ENCODE data around the gene FHL1. TPM values are rescaled to one million over a fixed set of nuclear protein-coding genes. Genes with fewer than 3 reads are reported as not detected.
"Not testable (repeated sequence)": the region's sequence is repeated elsewhere in the genome, so short reads cannot be mapped to it uniquely, and the experiment has no call there.

FHL1 gene
- total RNA-seq (2014; rRNA removed; shearing (Covaris generic); ENCODE audit: low replicate concordance), result 72.9 and 95.8 TPM in 2 replicates

GRCh38 chrX:136147315-136147901 lies at the start of gene FHL1:
Gene FHL1, plus strand, starts transcription at chrX:136147533.
- in situ Hi-C loops (cut with HindIII; ENCODE audit: low pct_unique_long_range_greater_than_20kb, low sequenced_read_pairs), result no loop called here
- peak; percentile 28 for DNase-seq (ENCODE audit: low read depth)

- DNase-seq (ENCODE audit: low read depth), result no peak
- in situ Hi-C loops (cut with HindIII; ENCODE audit: low pct_unique_long_range_greater_than_20kb, low sequenced_read_pairs), result no loop called here
These were observed 49.2 kb upstream of the FHL1 start for GRCh38 chrX:136097871-136098805.

GRCh38 chrX:136104936-136105335 lies 42.4 kb upstream of the FHL1 start:
- DNase-seq (ENCODE audit: low read depth), result no peak
- in situ Hi-C loops (cut with HindIII; ENCODE audit: low pct_unique_long_range_greater_than_20kb, low sequenced_read_pairs), result no loop called here

GRCh38 chrX:136106920-136107528 lies 40.3 kb upstream of the FHL1 start:
- in situ Hi-C loops (cut with HindIII; ENCODE audit: low pct_unique_long_range_greater_than_20kb, low sequenced_read_pairs), result no loop called here
- no peak for DNase-seq (ENCODE audit: low read depth)

GRCh38 chrX:136108905-136109304 lies 38.4 kb upstream of the FHL1 start:
- DNase-seq (ENCODE audit: low read depth); in situ Hi-C loops (cut with HindIII; ENCODE audit: low pct_unique_long_range_greater_than_20kb, low sequenced_read_pairs): not testable (repeated sequence)

GRCh38 chrX:136112286-136112685 lies 35.0 kb upstream of the FHL1 start:
- in situ Hi-C loops (cut with HindIII; ENCODE audit: low pct_unique_long_range_greater_than_20kb, low sequenced_read_pairs), result no loop called here
- no peak for DNase-seq (ENCODE audit: low read depth)

GRCh38 chrX:136112778-136113177 lies 34.6 kb upstream of the FHL1 start:
- no peak for DNase-seq (ENCODE audit: low read depth)
- in situ Hi-C loops (cut with HindIII; ENCODE audit: low pct_unique_long_range_greater_than_20kb, low sequenced_read_pairs), result no loop called here

GRCh38 chrX:136115126-136115903 lies 32.0 kb upstream of the FHL1 start:
- no peak for DNase-seq (ENCODE audit: low read depth)
- in situ Hi-C loops (cut with HindIII; ENCODE audit: low pct_unique_long_range_greater_than_20kb, low sequenced_read_pairs), result no loop called here

GRCh38 chrX:136115904-136116297 lies 31.4 kb upstream of the FHL1 start:
- DNase-seq (ENCODE audit: low read depth), result no peak
- in situ Hi-C loops (cut with HindIII; ENCODE audit: low pct_unique_long_range_greater_than_20kb, low sequenced_read_pairs), result no loop called here

- in situ Hi-C loops (cut with HindIII; ENCODE audit: low pct_unique_long_range_greater_than_20kb, low sequenced_read_pairs), result no loop called here
- DNase-seq (ENCODE audit: low read depth), result no peak
These were observed 25.5 kb upstream of the FHL1 start for GRCh38 chrX:136121788-136122187.

GRCh38 chrX:136122207-136122606 lies 25.1 kb upstream of the FHL1 start:
- in situ Hi-C loops (cut with HindIII; ENCODE audit: low pct_unique_long_range_greater_than_20kb, low sequenced_read_pairs), result no loop called here
- DNase-seq (ENCODE audit: low read depth), result no peak

GRCh38 chrX:136125106-136125505 lies 22.2 kb upstream of the FHL1 start:
- in situ Hi-C loops (cut with HindIII; ENCODE audit: low pct_unique_long_range_greater_than_20kb, low sequenced_read_pairs), result no loop called here
- DNase-seq (ENCODE audit: low read depth), result no peak

- DNase-seq (ENCODE audit: low read depth), result no peak
- in situ Hi-C loops (cut with HindIII; ENCODE audit: low pct_unique_long_range_greater_than_20kb, low sequenced_read_pairs), result no loop called here
These were observed 21.0 kb upstream of the FHL1 start for GRCh38 chrX:136126371-136126770.

GRCh38 chrX:136126872-136127406 lies 20.4 kb upstream of the FHL1 start:
- DNase-seq (ENCODE audit: low read depth), result no peak
- in situ Hi-C loops (cut with HindIII; ENCODE audit: low pct_unique_long_range_greater_than_20kb, low sequenced_read_pairs), result no loop called here

GRCh38 chrX:136128743-136129142 lies 18.6 kb upstream of the FHL1 start:
- DNase-seq (ENCODE audit: low read depth), result no peak

GRCh38 chrX:136130931-136131833 lies 16.2 kb upstream of the FHL1 start:
- peak; percentile 87 for DNase-seq (ENCODE audit: low read depth)
- in situ Hi-C loops (cut with HindIII; ENCODE audit: low pct_unique_long_range_greater_than_20kb, low sequenced_read_pairs), result no loop called here

More at GRCh38 chrX:136128743-136129142, 18.6 kb upstream of the FHL1 start:
- in situ Hi-C loops (cut with HindIII; ENCODE audit: low pct_unique_long_range_greater_than_20kb, low sequenced_read_pairs), result no loop called here

GRCh38 chrX:136138939-136139338 lies 8.4 kb upstream of the FHL1 start:
- DNase-seq (ENCODE audit: low read depth), result no peak
- in situ Hi-C loops (cut with HindIII; ENCODE audit: low pct_unique_long_range_greater_than_20kb, low sequenced_read_pairs), result no loop called here
